HG03460 (cell line): ENCODE measurements around the gene SLC1A7.
"Not testable (repeated sequence)": the region's sequence is repeated elsewhere in the genome, so short reads cannot be mapped to it uniquely, and the experiment has no call there.

ENCODE experiments used
- ATAC-seq: cut with Tn5 transposase; IDR thresholded peaks from one replicate; pipeline ENCODE4 v1.9.1; 2021; ENCODE audit not compliant: unreplicated experiment

The SLC1A7 gene

DNA sequence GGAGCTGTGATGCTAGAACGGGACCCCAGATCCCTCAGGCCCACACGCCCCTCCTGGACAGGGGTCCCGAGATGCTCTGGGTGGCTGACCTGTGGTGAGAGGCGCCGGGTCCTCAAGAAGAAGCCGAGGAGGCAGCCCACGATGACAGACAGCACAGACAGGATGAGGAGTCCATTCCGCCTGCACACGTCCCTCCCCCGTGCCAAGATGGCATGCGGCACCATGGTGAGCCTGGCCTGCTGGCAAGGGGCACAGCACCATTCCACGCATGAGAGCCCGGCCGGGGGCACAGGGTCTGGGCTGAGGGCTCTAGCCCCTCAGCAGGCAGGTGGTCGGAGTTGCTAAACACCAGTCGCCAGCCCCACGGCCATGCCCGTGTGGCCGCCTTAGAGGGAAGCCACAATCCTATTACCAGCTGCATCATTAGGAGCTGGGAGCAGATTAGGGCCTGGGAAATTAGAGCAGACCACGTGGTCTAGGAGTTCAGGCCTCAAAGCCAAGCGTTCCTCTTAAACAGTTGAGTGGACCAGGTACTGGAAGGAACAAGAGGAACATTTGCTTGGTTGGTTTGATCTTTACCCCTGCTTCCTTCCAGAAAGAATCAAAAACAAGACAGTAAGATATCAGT is at the start of gene SLC1A7:
Gene SLC1A7, minus strand, starts transcription at position 413 of the 628 bp plus-strand sequence. Its CDS starts 189 bp downstream, at position 224.
- ATAC-seq, result no peak

DNA sequence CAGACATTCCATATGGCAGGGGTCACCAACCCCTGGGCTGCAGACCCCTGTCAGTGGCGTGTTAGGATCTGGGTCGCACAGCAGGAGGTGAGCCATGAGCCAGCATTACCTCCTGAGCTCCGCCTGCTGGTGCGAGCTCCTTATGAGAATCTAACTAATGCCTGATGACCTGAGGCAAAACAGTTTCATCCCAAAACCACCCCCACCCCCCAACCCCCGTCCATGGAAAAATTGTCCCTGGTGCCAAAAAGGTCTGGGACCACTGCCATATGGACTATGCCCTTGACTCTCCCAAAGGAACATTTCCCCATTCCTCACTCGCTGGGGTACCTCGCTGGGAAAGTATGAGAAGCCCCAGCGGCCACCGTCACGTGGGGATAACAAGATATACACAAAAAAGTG is 47.8 kb upstream of the SLC1A7 start:
- no peak for ATAC-seq

DNA sequence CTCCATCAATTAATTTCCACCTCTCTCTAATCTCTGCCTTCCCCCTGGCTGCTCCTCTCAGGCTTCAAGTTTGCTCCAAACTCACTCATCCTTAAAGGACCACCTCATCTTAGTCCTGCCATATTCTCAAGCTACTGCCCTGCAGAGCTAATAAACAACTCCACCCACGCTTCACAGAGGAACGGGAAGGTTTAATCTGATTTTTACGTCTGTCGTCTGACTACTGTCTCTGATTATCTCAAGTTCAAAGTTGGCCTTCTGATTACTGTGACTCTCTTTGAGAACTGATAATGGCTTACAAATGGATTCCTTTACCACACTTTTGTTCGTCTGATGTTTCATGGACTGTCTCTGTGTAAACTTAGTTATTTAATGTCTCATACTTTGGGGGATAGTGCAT is 46.6 kb upstream of the SLC1A7 start:
- no peak for ATAC-seq

DNA sequence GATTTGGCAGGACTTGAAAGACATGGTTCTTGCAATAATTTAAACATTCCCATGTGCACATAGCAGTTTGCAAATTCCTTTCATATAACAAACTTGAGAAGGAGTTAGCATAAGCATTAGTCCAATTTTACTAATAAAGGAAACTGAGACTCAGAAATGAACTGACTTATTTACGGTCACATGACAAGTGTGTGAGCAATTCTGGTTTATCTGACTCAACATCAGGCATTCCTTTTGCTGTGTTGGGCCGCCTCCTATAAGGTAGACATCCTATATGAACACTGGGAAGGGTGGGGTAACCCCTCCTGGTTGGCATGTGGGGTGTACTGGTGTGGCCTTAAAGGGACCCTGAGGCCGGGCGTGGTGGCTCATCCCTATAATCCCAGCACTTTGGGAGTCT is 45.7 kb upstream of the SLC1A7 start:
- no peak for ATAC-seq

DNA sequence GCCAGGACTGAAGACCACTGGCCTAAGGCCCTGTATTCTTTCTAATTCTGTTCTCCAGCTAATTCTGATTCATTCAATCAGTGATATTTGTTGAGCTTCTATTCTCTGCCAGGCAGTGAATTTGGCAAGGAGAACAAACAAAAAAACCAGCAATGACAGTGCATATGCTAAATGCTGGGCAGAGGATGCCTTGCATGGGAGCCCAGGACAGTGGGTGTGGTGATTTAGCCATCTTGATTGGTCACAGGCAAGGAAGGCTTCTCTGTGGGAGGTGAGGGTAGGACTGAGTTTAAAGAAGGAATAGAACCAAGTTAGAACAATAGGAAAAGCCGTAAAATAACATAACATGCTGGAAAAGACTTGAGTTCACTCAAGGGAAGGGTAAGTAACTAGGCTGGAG is 45.0 kb upstream of the SLC1A7 start:
- ATAC-seq, result no peak

DNA sequence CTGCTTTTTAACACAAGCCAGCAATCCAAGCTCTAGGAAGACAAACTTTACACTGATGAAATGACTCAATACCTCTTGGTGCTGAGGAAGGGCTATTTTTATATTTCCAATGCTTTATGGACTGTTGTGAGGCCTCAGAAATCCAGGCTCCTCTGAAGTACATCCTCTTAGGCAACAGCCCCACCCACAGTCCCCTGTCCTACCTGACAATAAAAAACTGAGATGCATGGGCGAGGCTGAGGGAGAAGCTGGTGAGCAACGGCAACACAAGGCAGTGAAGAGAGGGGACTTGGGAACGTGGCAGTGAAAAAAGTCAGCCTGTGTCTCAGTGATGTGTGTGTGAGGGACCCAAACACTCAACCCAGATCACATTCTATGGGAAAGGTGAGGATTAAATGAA is 44.1 kb upstream of the SLC1A7 start:
- ATAC-seq, result no peak

DNA sequence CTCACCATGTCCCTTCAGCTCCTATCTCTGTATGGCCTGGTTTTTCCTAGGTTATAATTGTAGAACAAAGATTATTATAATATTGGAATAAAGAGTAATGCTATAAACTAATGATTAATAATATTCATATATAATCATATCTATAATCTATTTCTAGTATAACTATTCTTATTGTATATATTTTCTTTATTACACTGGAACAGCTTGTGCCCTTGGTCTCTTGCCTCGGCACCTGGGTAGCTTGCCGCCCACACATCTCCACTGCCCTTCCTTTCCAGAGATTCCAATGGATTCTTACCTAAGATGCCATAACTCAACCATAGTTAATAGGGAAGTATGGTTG is 43.5 kb upstream of the SLC1A7 start:
- not testable (repeated sequence) for ATAC-seq

DNA sequence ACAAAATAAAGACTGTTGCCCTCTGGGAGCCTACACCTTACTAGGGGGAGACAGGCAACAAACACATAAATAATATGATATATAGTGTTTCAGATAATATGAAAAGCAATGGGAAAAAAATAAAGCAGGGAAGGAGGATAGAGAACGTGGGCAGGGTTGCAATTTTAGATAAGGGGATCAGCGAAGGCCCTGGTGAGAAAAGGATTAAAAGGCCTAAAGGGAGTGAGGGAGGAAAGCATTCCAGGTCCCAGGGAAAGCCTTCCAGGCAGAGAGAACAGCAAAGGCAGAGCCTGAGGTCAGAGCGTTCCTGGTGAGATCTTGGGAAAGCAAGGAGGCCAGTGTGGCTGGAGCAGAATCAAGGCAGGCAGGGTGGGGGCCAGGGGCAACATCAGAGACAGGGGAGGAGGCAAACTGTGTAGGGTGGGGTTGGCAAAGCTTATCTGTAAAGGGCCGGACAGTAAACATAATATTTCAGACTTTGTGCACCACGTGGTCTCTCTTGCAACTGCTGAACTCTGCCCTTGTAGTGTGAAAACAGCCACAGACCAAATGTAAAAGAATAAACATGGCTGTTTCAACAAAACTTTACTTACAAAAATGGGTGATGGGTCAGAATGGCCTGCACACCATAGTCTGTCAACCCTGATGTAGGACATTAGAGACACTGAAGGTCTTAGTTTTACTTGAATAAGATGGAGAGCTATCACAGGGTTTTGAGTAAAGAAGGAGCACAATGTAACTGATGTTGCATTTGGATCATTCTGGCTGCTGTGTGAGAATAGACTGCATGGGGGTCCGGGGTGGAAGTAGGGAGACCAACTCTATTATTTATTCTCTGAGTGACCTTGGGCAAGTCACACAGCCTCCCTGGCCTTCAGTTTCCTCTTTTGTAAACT is 40.9 kb upstream of the SLC1A7 start:
- no peak for ATAC-seq

DNA sequence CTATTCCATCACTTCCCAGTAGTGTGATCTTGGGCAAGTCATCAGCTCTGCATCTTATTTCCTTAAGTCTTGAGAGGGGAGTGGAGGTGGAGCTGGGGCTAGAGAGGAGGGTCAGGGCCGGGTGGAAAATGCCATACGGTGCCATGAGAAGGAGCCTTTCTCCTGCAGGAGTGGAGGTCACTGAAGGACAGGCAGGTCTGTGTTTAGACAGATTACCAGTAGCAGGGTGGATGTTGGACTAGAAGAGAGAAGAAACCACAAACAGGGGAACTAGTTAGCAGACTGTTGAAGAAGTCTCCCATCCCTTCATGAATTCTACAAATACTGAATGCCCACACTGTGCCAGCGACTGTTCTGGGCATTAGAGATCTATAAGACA is 40.3 kb upstream of the SLC1A7 start:
- ATAC-seq, result no peak

DNA sequence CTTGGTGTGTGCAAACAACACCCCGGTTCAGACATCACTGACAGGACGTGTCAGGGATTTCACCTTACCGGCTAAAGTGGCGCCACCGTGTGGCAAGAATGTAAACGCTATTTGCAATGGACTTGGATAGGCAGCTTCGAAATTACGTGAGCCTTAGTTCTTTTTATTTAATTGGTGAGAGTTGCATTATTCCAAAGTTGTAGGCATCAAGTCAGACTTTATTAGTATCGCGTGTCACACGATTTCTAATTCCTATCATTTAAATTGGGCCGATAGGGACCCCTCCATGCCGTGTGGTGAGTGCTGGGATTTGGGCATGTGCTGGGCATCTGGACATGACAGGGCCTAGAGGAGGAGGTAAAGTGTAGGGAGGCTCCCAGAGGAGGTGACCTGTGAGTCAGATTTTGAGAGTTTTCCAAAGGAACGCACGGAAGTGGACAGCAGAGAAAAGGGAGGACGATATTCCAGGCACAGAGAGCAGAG is 39.7 kb upstream of the SLC1A7 start:
- no peak for ATAC-seq

DNA sequence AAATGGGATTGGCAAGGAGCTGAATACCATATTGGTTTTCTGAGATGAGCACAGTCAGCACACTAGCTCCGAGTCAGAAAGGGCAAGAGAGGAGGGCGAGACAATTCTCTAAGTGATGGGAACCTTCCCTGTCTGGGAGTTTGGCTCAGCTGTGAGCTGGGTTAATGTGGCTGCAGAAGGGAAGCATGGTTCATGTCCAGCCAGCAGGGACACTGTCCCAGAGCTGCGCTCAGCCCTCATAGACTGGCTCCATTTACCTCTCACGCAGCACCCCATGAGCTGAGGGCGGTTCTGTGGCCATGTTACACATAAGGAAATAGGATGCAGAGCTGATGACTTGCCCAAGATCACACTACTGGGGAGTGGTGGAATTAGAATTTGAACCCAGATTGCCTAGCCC is 38.5 kb upstream of the SLC1A7 start:
- ATAC-seq, result no peak

DNA sequence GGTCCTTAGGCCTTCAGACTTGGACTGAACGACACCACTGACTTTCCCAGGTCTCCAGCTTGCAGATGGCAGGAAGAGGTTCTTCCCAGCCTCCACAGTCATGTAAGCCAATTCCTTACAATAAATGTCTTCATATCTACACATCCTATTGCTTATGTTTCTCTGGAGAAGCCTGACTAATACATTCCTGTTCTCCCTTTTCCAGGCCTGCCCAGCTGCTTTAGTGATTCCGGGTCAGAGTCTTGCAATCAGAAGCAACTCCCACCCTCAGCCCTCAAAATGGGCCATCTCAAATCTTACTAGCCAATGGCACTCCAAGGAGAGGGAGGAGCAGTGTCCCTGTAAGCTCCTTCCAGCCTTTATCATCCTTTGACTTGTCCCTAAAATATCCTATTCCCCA is 37.8 kb upstream of the SLC1A7 start:
- no peak for ATAC-seq

DNA sequence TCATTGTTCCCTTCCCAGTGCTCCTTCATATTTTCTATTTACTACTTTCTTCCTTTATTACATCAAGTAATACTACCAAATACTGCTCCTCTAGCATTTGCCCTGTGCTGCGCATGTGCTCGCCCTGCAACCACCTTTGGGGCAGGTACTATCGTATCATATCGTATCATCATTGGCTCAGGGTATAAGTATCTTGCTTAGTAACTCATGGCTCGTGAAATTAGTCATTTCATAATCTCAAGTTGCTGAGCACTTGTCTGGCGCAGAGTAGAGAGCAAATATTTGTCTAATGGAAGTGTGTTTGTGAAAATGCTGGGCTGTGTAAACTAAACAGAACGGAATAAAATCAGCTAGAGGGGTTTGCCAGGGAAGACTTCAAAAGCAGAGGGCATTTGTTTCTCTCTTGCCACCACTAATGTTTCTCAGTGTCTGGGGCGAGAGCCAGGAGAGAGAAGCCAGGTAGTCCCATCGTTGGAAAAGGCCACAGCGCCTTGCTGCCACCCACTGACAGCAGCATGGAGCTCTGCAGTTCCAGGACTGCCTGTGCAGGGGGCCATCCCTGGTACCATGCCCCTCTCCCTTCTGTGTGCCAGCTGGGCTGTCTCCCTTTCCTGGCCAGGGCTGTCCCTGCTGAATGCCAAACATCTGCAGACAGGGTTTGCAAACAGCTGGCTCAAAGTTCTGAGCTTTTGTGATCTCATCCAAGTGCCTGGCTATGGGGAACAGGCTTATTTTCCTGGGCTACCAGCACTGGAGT is 34.2 kb upstream of the SLC1A7 start:
- ATAC-seq, result no peak

DNA sequence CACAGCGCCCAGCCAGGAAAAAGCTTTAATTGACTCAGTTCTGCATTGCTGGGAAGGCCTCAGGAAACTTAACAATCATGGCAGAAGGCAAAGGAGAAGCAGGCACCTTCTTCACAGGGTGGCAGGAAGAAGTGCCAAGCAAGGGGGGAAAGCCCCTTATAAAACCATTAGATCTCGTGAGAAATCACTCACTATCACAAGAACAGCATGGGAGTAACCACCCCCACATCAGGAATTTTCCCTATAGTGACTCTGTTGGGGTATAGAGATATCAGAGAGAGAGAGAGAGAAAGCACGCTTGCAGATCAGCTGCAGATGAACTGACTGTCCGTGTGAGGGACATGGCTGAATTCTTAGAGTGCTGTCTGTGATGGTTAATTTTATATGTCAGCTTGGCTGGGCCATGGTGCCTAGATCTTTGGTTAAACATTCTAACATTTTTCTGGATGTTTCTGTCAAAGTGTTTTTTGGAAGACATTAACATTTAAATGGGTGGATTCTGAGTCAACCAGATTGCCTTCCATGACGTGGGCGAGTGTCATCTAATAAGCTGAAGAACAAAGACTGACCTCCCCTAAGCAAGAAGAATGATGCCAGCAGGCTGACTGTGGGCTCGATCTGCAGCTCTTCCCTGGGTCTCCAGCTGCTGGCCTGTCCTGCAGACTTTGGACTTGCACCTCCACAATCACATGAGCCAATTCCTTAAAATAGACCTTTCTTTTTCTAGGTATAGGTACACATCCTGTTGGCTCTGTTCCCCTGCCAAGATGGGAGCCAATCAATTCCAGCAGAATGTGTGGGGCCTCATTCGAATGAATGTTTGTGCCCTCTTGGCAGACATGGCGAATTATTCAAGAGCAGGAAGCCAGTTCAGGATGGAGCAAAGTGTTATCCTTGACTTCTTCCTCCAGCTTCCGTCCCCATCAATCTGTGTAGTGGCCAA is 32.8 kb upstream of the SLC1A7 start:
- no peak for ATAC-seq

DNA sequence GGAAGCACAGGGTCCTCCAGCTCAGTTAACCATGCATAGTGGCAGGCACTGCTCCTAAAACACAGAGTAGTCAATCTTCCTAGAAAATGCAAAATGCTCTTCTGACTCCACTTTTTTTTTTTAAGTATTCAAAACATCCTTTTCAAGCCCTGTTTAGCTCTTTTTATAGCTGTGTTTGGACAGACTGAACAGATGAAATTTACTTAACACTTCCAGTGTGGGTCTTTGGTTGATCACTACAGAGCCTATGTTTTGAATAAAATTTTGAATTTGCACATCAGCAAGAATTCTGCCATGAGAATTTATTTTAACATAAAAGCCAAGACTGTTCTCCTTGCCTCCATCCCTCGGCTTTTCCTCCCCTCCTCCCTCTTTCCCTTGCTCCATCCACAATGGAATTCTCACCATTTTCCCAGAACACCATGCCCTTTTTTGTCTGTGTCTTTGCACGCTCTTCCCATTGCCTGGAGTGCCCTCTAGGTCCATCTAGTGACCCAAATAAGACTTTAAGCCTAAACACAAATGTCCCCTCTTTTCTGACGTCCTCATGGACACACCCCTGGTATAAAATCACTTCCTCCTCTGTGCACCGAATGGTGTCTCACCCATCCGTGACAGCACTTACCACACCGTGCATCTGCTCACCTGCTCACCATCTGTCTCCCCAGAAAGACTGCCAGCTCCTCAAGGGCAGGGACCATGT is 30.1 kb upstream of the SLC1A7 start:
- ATAC-seq, result peak; percentile 59

DNA sequence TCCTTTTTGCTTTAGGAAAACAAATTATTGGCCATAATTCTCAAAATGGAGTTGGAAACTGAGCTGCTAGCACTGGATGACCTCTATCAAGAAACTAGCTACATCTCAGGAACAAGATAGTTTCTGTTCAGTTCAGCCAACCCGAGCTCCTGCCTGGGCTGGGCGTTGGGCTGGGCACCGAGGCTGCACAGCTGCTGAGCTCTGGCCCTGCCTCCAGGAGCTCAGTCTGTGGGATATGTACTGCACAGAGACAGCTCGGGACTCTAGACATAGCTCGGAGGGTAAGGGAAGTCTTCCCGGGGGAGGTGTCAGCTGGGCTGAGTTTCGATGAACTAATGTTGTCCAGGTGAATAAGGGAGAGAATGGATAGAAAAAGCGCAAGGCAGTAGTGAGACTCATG is 24.5 kb upstream of the SLC1A7 start:
- no peak for ATAC-seq

DNA sequence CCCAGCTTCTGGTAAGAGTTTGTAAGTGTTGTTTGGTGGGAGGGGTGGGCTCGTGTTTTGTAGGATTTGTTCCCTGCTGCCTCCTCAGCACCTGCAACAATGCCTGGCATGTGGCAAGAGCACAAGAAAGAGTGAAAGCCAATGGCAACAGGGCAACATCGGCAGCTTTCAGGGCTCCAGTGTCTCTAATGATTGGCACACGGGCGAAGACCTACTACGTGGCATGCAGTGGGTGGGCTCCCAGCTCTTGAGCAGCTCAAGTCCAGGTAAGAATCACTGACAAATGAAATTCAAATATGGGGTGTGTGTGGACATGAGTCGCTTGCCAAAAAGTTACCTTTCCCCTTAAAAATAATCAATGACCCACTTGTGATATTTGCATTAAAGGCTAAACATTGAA is 23.9 kb upstream of the SLC1A7 start:
- ATAC-seq, result no peak

DNA sequence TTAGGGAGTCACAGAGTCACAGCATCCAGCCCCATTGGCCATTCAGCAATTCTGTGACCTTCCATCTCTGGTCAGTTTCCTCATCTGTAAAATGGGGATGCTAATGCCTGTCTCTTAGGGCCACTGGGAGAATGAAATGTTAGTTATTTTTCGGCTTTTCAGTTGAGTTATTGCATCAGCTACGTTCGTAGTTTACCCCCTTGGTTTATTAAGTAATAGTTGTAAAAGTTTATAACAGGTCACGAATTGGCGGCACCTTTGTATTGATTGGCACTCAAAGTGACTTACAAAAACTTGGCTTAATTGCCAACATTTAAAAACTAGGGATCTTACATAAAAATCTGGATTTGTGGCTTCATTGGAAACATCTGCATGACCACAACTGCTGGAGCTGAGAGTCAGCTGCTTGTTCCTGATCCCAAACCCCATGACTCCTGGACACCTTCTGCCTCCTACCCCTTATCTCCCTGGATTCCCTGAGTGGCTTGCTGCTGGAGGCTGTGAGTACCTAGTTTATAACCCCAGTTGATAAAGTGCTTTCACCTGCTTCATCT is 23.0 kb upstream of the SLC1A7 start:
- ATAC-seq, result no peak

DNA sequence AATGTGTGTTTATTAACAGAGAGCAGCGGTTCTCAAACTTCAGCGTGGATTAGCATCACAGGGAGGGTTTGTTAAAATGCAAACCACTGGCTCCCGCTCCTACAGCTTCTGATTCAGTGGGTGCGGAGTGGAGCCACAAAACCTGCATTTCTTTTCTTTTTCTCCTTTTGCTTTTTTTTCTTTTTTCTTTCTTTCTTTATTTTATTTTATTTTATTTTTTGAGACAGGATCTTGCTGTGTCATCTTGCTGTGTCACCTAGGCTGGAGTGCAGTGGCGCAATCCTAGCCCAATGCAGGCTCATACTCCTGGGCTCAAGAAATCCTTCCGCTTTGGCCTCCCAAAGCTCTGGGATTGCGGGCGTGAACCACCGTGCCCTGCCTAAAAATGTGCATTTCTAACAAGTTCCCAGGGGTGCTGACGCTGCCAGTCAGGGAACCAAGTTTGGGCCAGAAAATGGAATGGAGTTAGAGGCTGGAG is 20.9 kb upstream of the SLC1A7 start:
- ATAC-seq, result no peak

DNA sequence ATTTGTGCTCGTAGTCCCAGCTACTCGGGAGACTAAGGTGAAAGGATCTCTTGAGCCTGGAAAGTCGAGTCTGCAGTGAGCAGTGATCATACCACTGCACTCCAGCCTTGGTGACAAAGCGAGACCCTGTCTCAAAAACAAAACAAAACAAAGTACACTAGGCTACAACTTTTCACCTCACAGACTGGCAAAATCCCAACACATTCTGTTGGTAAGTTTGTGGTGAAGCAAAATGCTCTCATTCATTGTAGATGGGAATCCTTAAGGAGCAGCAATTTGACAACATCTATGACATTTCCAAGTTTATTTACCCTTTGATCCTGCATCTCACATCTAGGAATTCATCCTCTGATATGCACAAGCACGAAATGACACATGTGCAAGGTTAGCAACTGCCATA is 20.2 kb upstream of the SLC1A7 start:
- no peak for ATAC-seq
